SU-DHL-6 (cell line): ENCODE results near the gene NCLN.

Source experiments
- CTCF ChIP-seq: fragments of 200-600 bp; sonication (generic); IDR thresholded peaks from one replicate; pipeline ENCODE4 v1.5.1; 2017; ENCODE audit warnings: antibody characterized with exemption, mild to moderate bottlenecking, low read length, moderate library complexity; ENCODE audit not compliant: insufficient read depth, poor library complexity, severe bottlenecking
- EZH2phosphoT487 ChIP-seq: fragments of 200-600 bp; sonication (generic), shearing (Covaris generic); conservative IDR thresholded peaks from 2 replicates; pipeline ENCODE4 v1.6.1; 2018; ENCODE audit warnings: mild to moderate bottlenecking, antibody characterized with exemption, low read length, moderate library complexity, mixed read lengths

DNA sequence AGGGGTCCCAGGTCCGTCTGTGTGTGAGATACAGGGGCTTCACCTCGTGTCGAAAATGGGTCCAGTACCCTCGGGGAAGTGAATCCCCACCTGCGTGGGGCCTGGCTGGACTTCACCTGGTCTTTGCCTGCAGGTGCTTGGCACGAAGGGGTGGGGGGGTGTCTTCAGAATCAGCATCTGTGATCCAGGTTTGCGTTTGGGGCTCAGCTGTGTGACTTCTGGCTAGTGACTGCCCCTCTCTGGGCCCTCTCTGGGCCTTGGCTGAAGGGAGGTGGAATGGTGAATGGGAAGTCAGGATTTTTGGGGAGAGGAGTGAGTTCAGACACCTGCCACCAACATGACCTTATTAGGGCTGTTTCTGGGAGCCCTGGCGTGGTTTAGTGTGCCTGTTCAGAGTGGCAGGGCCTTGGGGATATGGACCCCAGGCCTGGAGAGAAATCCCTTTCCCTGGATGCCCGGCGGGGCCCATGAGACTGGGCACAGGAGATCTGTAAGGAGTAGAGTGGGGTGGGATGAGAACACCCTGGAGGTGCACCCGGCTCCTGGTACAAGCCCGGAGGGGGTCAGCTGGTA is 41.4 kb downstream of the NCLN start:
- TF ChIP-seq CTCF (no peak), EZH2phosphoT487 (no peak)
